SK-N-SH (cell line): ENCODE results near the gene FMN1. TPM values are rescaled to one million over a fixed set of nuclear protein-coding genes. Genes with fewer than 3 reads are reported as not detected.

Experiments
- CTCF ChIA-PET: fragments of 300-600, 350-600 bp; formaldehyde crosslinking; extraction: SDS; loops from one replicate; lab custom pipeline; 2021; lab: Yijun Ruan, JAX
- POLR2A ChIA-PET: fragments of 350-600 bp; sonication (Branson Sonifier 250); formaldehyde crosslinking; extraction: SDS; loops from one replicate; lab custom pipeline; 2020; ENCODE audit warnings: antibody characterized with exemption, inconsistent platforms; lab: Yijun Ruan, JAX
- DNase-seq: peaks from one replicate; pipeline ENCODE4 v3.0.0; 2012
- H2AFZ ChIP-seq: fragments of 200-600 bp; sonication (generic); 2 replicates; pipeline ENCODE4 v1.8.1; 2016; ENCODE audit warnings: antibody characterized with exemption, mild to moderate bottlenecking, low read depth
- H3F3A ChIP-seq: fragments of 200-600 bp; sonication (generic); replicated peaks from 2 replicates; pipeline ENCODE3; 2016; ENCODE audit warnings: antibody characterized with exemption, mild to moderate bottlenecking; ENCODE audit not compliant: insufficient read depth
- H3K27ac ChIP-seq, 2 experiments: fragments of 200-500 bp in 1 of 2; fragments of 200-600 bp in 1 of 2; sonication (Bioruptor generic) in 1 of 2; sonication (generic), shearing (Covaris generic) in 1 of 2; 2 replicates each; pipeline versions ENCODE4 v1.5.1 to v1.6.1; 2014 to 2016; ENCODE audit warnings: low read depth in 2 of 2, inconsistent platforms in 1 of 2, low read length in 1 of 2, mild to moderate bottlenecking in 1 of 2, mixed read lengths in 1 of 2
- H3K27me3 ChIP-seq: fragments of 200-600 bp; sonication (generic), shearing (Covaris generic); 2 replicates; pipeline ENCODE4 v1.6.1; 2016; ENCODE audit warnings: mixed run types; ENCODE audit not compliant: insufficient read depth
- H3K36me3 ChIP-seq, 2 experiments: fragments of 200-500 bp in 1 of 2; fragments of 200-600 bp in 1 of 2; sonication (Bioruptor generic) in 1 of 2; sonication (generic) in 1 of 2; replicated peaks in 1 of 2; 2 replicates each; pipeline versions ENCODE3 to v1.5.1; 2014 to 2016; ENCODE audit warnings: low read length in 1 of 2, mild to moderate bottlenecking in 1 of 2; ENCODE audit not compliant: insufficient read depth in 2 of 2, control insufficient read depth in 1 of 2
- H3K4me1 ChIP-seq, 2 experiments: fragments of 200-500 bp in 1 of 2; fragments of 200-600 bp in 1 of 2; sonication (Bioruptor generic) in 1 of 2; sonication (generic), shearing (Covaris generic) in 1 of 2; 2 replicates each; pipeline versions ENCODE4 v1.5.1 to v1.6.1; 2014 to 2016; ENCODE audit warnings: low read depth in 1 of 2, low read length in 1 of 2, mixed run types in 1 of 2; ENCODE audit not compliant: insufficient read depth in 2 of 2, control insufficient read depth in 1 of 2
- H3K4me2 ChIP-seq: fragments of 200-600 bp; sonication (generic), shearing (Covaris generic); 2 replicates; pipeline ENCODE4 v1.6.1; 2017; ENCODE audit warnings: mixed run types
- H3K4me3 ChIP-seq, 2 experiments: fragments of 200-500 bp in 1 of 2; fragments of 200-600 bp in 1 of 2; sonication (Bioruptor generic) in 1 of 2; sonication (generic), shearing (Covaris generic) in 1 of 2; 2 replicates each; pipeline versions ENCODE4 v1.5.1 to v1.8.1; 2014 to 2016; ENCODE audit warnings: low read depth in 2 of 2, inconsistent platforms in 1 of 2, low read length in 1 of 2, mild to moderate bottlenecking in 1 of 2, mixed read lengths in 1 of 2, moderate library complexity in 1 of 2
- H3K79me2 ChIP-seq: fragments of 200-600 bp; sonication (generic); 2 replicates; pipeline ENCODE4 v1.8.1; 2017; ENCODE audit warnings: mild to moderate bottlenecking; ENCODE audit not compliant: insufficient read depth
- H3K9ac ChIP-seq: fragments of 200-600 bp; sonication (generic); 2 replicates; pipeline ENCODE4 v1.6.1; 2017; ENCODE audit warnings: mixed run types
- H3K9me2 ChIP-seq: fragments of 200-600 bp; sonication (generic); 2 replicates; pipeline ENCODE4 v1.6.1; 2017; ENCODE audit warnings: mixed run types
- H3K9me3 ChIP-seq: fragments of 200-600 bp; sonication (generic); 2 replicates; pipeline ENCODE4 v1.6.1; 2017; ENCODE audit warnings: mixed run types, mild to moderate bottlenecking, moderate library complexity
- H4K20me1 ChIP-seq: fragments of 200-600 bp; sonication (generic); 2 replicates; pipeline ENCODE4 v1.6.1; 2017; ENCODE audit warnings: mild to moderate bottlenecking, mixed run types; ENCODE audit not compliant: insufficient read depth
- CHD2 ChIP-seq: fragments of 150-350 bp; IDR thresholded peaks from 2 replicates; pipeline ENCODE4 v1.6.1; 2018; ENCODE audit warnings: low read length; ENCODE audit not compliant: partially characterized antibody
- ELF1 ChIP-seq: IDR thresholded peaks from 2 replicates; pipeline ENCODE4 v1.4.0; 2012
- EP300 ChIP-seq, 2 experiments: IDR thresholded peaks; 2 replicates each; pipeline versions ENCODE4 v1.4.0 to v1.6.1; 2012; ENCODE audit warnings: borderline replicate concordance in 1 of 2, low read depth in 1 of 2, low read length in 1 of 2
- EZH2phosphoT487 ChIP-seq: fragments of 200-600 bp; sonication (generic); IDR thresholded peaks from 2 replicates; pipeline ENCODE4 v1.6.1; 2017; ENCODE audit warnings: low read depth, mixed run types, mild to moderate bottlenecking, antibody characterized with exemption, moderate library complexity, borderline replicate concordance
- FOSL2 ChIP-seq: IDR thresholded peaks from 2 replicates; pipeline ENCODE4 v1.4.0; 2012; ENCODE audit warnings: low read depth, mild to moderate bottlenecking, moderate library complexity, borderline replicate concordance
- FOXJ3 ChIP-seq: sonication (generic); formaldehyde crosslinking; IDR thresholded peaks from 2 replicates; pipeline ENCODE4 v1.5.1; 2020; ENCODE audit warnings: mild to moderate bottlenecking, missing genetic modification reagents
- FOXM1 ChIP-seq: IDR thresholded peaks from 2 replicates; pipeline ENCODE4 v1.4.0; 2012; ENCODE audit warnings: low read depth, mild to moderate bottlenecking
- GABPA ChIP-seq: IDR thresholded peaks from 2 replicates; pipeline ENCODE4 v1.4.0; 2012; ENCODE audit warnings: low read depth, mild to moderate bottlenecking
- GATA2 ChIP-seq: sonication (generic); formaldehyde crosslinking; IDR thresholded peaks from 2 replicates; pipeline ENCODE4 v1.5.0; 2020; ENCODE audit warnings: mild to moderate bottlenecking, missing genetic modification reagents
- IRF3 ChIP-seq: fragments of 150-350 bp; IDR thresholded peaks from 2 replicates; pipeline ENCODE4 v1.6.1; 2016; ENCODE audit warnings: mild to moderate bottlenecking, low read depth, low read length
- MEF2A ChIP-seq: IDR thresholded peaks from 2 replicates; pipeline ENCODE4 v1.4.0; 2012; ENCODE audit warnings: low read depth, borderline replicate concordance
- NRF1 ChIP-seq: IDR thresholded peaks from 2 replicates; pipeline ENCODE4 v1.6.1; 2012; ENCODE audit warnings: low read depth, mild to moderate bottlenecking, low read length
- POLR2AphosphoS5 ChIP-seq: IDR thresholded peaks from 2 replicates; pipeline ENCODE4 v1.6.1; 2012; ENCODE audit warnings: low read depth, low read length
- RAD21 ChIP-seq: IDR thresholded peaks from 2 replicates; pipeline ENCODE4 v1.6.1; 2012; ENCODE audit warnings: mild to moderate bottlenecking, low read length
- RCOR1 ChIP-seq: fragments of 150-350 bp; IDR thresholded peaks from 2 replicates; pipeline ENCODE4 v1.6.1; 2017; ENCODE audit warnings: antibody characterized with exemption, low read length
- RFX5 ChIP-seq: IDR thresholded peaks from 2 replicates; pipeline ENCODE4 v1.6.1; 2012; ENCODE audit warnings: mild to moderate bottlenecking, improper control_type of control experiment, low read length
- RXRA ChIP-seq: IDR thresholded peaks from 2 replicates; pipeline ENCODE4 v1.4.0; 2012; ENCODE audit warnings: low read depth, mild to moderate bottlenecking, borderline replicate concordance
- SIN3A ChIP-seq: IDR thresholded peaks from 2 replicates; pipeline ENCODE4 v1.6.1; 2012; ENCODE audit warnings: low read depth, mild to moderate bottlenecking, low read length, moderate library complexity, borderline replicate concordance
- TCF12 ChIP-seq: IDR thresholded peaks from 2 replicates; pipeline ENCODE4 v1.4.0; 2012
- TEAD4 ChIP-seq: IDR thresholded peaks from 2 replicates; pipeline ENCODE4 v1.4.0; 2012; ENCODE audit warnings: mild to moderate bottlenecking, borderline replicate concordance; ENCODE audit not compliant: insufficient read depth
- WGBS: methylation state at CpG from one replicate; pipeline ENCODE4 v1.1.6; 2017; ENCODE audit warnings: low lambda C conversion rate; 5-methylcytosine and 5-hydroxymethylcytosine counted together
- polyA plus RNA-seq, 3 experiments: library from polyadenylated mRNA; depleted of rRNA; stranded (reverse); fragments of >200 nt; gene quantifications; 2 replicates each; pipeline ENCODE4 v1.2.3, GENCODE V29; 2012
- TF ChIP-seq, protein P1 (sequence below): IDR thresholded peaks from 2 replicates; pipeline ENCODE4 v1.4.0; 2012; ENCODE audit warnings: low read depth
- TF ChIP-seq, protein P2 (sequence below): IDR thresholded peaks from 2 replicates; pipeline ENCODE4 v1.4.0; 2012; ENCODE audit warnings: low read depth, borderline replicate concordance

The FMN1 gene
- polyA plus RNA-seq, 1 of the 3 experiments (the other 2 are of a cell fraction), result 9.1 TPM

DNA sequence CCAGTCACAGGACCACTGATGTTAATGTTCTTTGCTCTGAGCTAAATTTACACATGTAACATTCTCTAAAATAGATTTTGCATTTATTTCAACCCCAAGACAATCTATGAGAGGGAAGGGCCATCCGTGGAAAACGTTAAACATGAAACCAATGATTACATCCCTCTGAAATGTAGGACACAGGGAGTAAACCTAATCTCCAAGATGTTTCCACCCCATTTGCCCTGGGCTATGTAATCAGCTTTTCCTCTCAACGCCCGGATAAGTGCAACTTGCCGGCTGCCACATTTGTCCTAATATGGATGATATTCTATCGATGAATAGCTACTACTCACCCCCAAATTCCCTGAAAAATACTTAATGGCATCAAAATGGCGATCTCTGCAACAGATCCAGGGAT lies 6.4 kb upstream of the FMN1 start:
- POLR2A ChIA-PET, result interaction anchor here (1.0 kb wide), 1 partner anchor 10 kb away, joined by 3 read pairs; no protein-coding TSS in a partner anchor
- Histone ChIP-seq H2AFZ (no peak overlapping the region), H3K4me1 (peaks cover 0 to 6% of the 10 kb centered on the region in 2 experiments; a peak in 2 of 4 replicates), H3K4me2 (no peak overlapping the region), H3K79me2 (no peaks in the 10 kb centered on the region), H3K4me3 (no peak overlapping the region; a peak in 1 of 4 replicates), H4K20me1 (no peaks in the 10 kb centered on the region)
- no peak for DNase-seq
- TF ChIP-seq RAD21 (no peak), RXRA (no peak), POLR2AphosphoS5 (no peak), FOXJ3 (CRISPR knock-in tag) (no peak), GATA2 (CRISPR knock-in tag) (no peak), TCF12 (no peak), EZH2phosphoT487 (no peak), CHD2 (no peak), RFX5 (no peak)
- TF ChIP-seq, protein P1, sequence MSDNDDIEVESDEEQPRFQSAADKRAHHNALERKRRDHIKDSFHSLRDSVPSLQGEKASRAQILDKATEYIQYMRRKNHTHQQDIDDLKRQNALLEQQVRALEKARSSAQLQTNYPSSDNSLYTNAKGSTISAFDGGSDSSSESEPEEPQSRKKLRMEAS, result no peak
- TF ChIP-seq, all 33 proteins: peak for 0
- no peaks in the 10 kb centered on the region for H3K27me3 ChIP-seq
- CTCF ChIA-PET, result interaction anchor here (0.9 to 2.7 kb wide), 4 partner anchors 9 to 500 kb away, joined by 3 to 13 read pairs (median 6); no protein-coding TSS in a partner anchor
- H3F3A ChIP-seq, result peaks cover 8% of the 10 kb centered on the region
- no peak overlapping the region for H3K9ac ChIP-seq
- no peaks in the 10 kb centered on the region for H3K36me3 ChIP-seq
- H3K27ac ChIP-seq, result peak overlapping the region in 1 of 2 experiments; percentile 55; a peak in 1 of 4 replicates
- no peaks in the 10 kb centered on the region for H3K9me3 ChIP-seq
- 87% methylated on average over 7 of the region's 7 CpGs for WGBS
- H3K9me2 ChIP-seq, result no peaks in the 10 kb centered on the region

DNA sequence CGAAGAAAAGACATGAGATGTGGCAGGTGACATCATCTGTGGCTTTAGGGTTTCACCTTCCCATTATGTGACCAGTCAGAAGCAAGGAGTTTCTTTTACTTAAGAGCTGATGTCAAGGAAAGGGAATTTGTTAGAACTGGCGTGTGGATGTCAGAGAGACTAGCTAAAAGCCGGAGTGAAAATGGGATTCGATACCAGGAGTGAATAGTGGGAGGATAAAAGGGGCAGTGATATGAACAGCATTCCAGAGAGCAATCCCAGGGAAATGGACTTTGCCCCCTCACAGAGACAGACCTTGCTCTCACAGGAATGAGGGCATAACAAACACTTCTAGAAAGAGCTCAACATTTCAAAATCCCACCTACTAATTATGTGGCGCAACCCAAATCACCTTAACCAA lies 5.9 kb upstream of the FMN1 start:
- no peaks in the 10 kb centered on the region for H3K9me3 ChIP-seq
- DNase-seq, result no peak
- no peaks in the 10 kb centered on the region for H3K79me2 ChIP-seq
- H3K27me3 ChIP-seq, result no peaks in the 10 kb centered on the region
- H3K36me3 ChIP-seq, result no peaks in the 10 kb centered on the region
- no peak overlapping the region for H3K9ac ChIP-seq
- H3K4me3 ChIP-seq, result no peak overlapping the region
- H3K4me1 ChIP-seq, result peaks cover 0 to 6% of the 10 kb centered on the region in 2 experiments; a peak in 2 of 4 replicates
- no peak overlapping the region for H3K27ac ChIP-seq
- CTCF ChIA-PET, result interaction anchor here (0.9 to 2.7 kb wide), 2 partner anchors 16 to 68 kb away, joined by 3 to 13 read pairs; no protein-coding TSS in a partner anchor
- no peaks in the 10 kb centered on the region for H3K9me2 ChIP-seq
- POLR2A ChIA-PET, result no interaction called here
- no peak overlapping the region for H3K4me2 ChIP-seq
- peaks cover 13% of the 10 kb centered on the region for H3F3A ChIP-seq
- TF ChIP-seq RAD21 (no peak), FOSL2 (no peak), GABPA (no peak), NRF1 (no peak), EZH2phosphoT487 (no peak), TCF12 (no peak), RCOR1 (no peak), RFX5 (no peak), CHD2 (no peak), MEF2A (no peak), EP300 (IDR thresholded peaks at IDR 0.05; ENCODE audit: borderline replicate concordance in 1 of 2, low read depth in 1 of 2, low read length in 1 of 2) (no peak), SIN3A (no peak), ELF1 (no peak), TEAD4 (no peak), GATA2 (CRISPR knock-in tag) (no peak), IRF3 (no peak), FOXJ3 (CRISPR knock-in tag) (no peak), FOXM1 (no peak), POLR2AphosphoS5 (no peak)
- TF ChIP-seq, protein P2, sequence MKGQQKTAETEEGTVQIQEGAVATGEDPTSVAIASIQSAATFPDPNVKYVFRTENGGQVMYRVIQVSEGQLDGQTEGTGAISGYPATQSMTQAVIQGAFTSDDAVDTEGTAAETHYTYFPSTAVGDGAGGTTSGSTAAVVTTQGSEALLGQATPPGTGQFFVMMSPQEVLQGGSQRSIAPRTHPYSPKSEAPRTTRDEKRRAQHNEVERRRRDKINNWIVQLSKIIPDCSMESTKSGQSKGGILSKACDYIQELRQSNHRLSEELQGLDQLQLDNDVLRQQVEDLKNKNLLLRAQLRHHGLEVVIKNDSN, result no peak
- WGBS, result 84% methylated on average over 5 of the region's 5 CpGs
- H4K20me1 ChIP-seq, result no peaks in the 10 kb centered on the region
- H2AFZ ChIP-seq, result no peak overlapping the region
